Activated naive CD8-positive, alpha-beta T cell treated with anti-CD3 and anti-CD28 coated beads for 36 hours (primary cell): ENCODE results near the gene SCFD2. TPM values are rescaled to one million over a fixed set of nuclear protein-coding genes. Genes with fewer than 3 reads are reported as not detected.
"Not testable (repeated sequence)": the region's sequence is repeated elsewhere in the genome, so short reads cannot be mapped to it uniquely, and the experiment has no call there.

ENCODE experiments used
- DNase-seq: peaks from one replicate; pipeline ENCODE4 v3.0.0; 2021
- H3K27ac Mint-ChIP-seq: one replicate; pipeline ENCODE4 v1.8.0; 2022; ENCODE audit warnings: mild to moderate bottlenecking, moderate library complexity, mixed read lengths
- H3K27me3 Mint-ChIP-seq: one replicate; pipeline ENCODE4 v1.8.0; 2022; ENCODE audit warnings: mild to moderate bottlenecking, mixed read lengths
- H3K36me3 Mint-ChIP-seq: one replicate; pipeline ENCODE4 v1.8.0; 2021; ENCODE audit warnings: mild to moderate bottlenecking, mixed read lengths
- H3K4me1 Mint-ChIP-seq: one replicate; pipeline ENCODE4 v1.8.0; 2021; ENCODE audit warnings: mixed read lengths
- H3K4me3 Mint-ChIP-seq: one replicate; pipeline ENCODE4 v1.8.0; 2022; ENCODE audit warnings: mild to moderate bottlenecking, moderate library complexity, mixed read lengths
- H3K9me3 Mint-ChIP-seq: one replicate; pipeline ENCODE4 v1.8.0; 2022; ENCODE audit warnings: mixed read lengths
- total RNA-seq, 2 experiments: library from RNA; stranded (reverse); gene quantifications; one replicate each; pipeline ENCODE4 v1.2.3, GENCODE V29; 2021

SCFD2 gene
- total RNA-seq, 2 experiments from 2014 or later = 21.9 to 23.7 TPM

GRCh38 chr4:53067125-53067802 lies 298.6 kb downstream of the SCFD2 start:
- Mint-ChIP-seq H3K4me3 (no peak overlapping the region), H3K36me3 (peaks cover 24% of the 10 kb centered on the region), H3K9me3 (peaks cover 14% of the 10 kb centered on the region), H3K4me1 (peaks cover 1% of the 10 kb centered on the region), H3K27me3 (no peaks in the 10 kb centered on the region), H3K27ac (no peak overlapping the region)
- DNase-seq = no peak

DNA sequence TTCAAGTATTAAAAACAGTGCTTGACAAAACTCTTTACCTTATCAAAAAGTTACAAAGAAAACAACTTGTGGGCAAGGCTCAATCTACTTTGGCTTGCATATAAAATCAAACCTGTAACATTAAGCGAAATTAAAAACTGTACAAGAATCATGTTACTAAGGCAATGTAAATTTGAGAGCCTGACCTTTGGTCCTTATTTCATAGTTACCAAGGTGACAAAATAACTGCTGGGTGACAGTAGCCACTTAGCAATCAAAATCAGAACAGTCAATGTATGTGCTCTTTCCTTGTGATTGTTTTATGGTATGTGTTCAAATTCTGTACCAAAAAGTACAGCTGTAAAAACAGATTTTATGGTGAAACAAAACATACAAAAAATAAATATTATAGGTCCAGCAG lies 299.7 kb downstream of the SCFD2 start:
- H3K4me1 Mint-ChIP-seq = peaks cover 1% of the 10 kb centered on the region
- no peak for DNase-seq
- H3K9me3 Mint-ChIP-seq = peaks cover 14% of the 10 kb centered on the region
- no peaks in the 10 kb centered on the region for H3K27me3 Mint-ChIP-seq
- H3K36me3 Mint-ChIP-seq = peaks cover 24% of the 10 kb centered on the region
- H3K27ac Mint-ChIP-seq = no peak overlapping the region
- no peak overlapping the region for H3K4me3 Mint-ChIP-seq

DNA sequence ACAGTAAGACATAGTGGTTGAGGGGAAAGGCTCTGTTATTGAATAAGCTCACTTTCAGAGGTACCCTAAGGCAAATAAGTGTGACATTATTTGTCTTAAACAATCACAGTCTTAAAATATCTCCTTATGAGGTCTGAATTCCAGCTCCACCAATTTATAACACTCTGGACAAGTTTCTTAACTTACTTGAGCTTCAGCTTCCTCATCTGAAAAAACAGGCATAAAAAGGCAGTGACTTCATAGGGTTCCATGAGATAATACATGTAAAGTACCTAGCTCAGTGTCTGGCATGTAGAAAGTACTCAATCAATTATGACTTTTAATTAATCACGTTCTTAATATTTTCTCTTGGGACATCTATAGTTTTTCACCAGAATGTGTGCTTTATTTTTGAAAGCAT lies 301.3 kb downstream of the SCFD2 start:
- H3K36me3 Mint-ChIP-seq = peaks cover 20% of the 10 kb centered on the region
- peaks cover 1% of the 10 kb centered on the region for H3K4me1 Mint-ChIP-seq
- H3K27ac Mint-ChIP-seq = no peak overlapping the region
- no peaks in the 10 kb centered on the region for H3K27me3 Mint-ChIP-seq
- no peak overlapping the region for H3K4me3 Mint-ChIP-seq
- DNase-seq = no peak
- H3K9me3 Mint-ChIP-seq = peaks cover 11% of the 10 kb centered on the region

- H3K27ac Mint-ChIP-seq = no peak overlapping the region
- no peaks in the 10 kb centered on the region for H3K27me3 Mint-ChIP-seq
- no peak for DNase-seq
- no peak overlapping the region for H3K4me3 Mint-ChIP-seq
- peaks cover 4% of the 10 kb centered on the region for H3K4me1 Mint-ChIP-seq
- peaks cover 9% of the 10 kb centered on the region for H3K9me3 Mint-ChIP-seq
- H3K36me3 Mint-ChIP-seq = peaks cover 8% of the 10 kb centered on the region
Measured at GRCh38 chr4:53061091-53061850, 304.6 kb downstream of the SCFD2 start.

DNA sequence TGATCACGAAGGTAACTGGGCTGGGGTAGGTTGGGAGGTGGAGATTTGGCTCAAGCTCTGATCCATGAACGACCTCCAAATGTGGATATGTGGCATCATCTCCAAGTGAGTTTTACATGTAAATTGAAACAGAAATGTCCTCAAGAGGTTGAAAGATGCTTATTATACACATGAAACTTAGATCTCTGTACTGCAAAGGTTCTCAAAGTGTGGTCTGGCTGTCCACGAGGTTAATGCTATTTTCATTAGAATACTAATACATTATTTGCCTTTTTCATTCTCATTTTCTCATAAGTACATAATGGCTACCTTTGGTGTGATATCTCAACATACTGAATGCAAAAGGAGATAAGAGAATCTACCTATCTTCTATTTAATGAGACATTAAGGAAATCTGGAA lies 305.6 kb downstream of the SCFD2 start:
- peaks cover 8% of the 10 kb centered on the region for H3K36me3 Mint-ChIP-seq
- H3K9me3 Mint-ChIP-seq = peaks cover 9% of the 10 kb centered on the region
- H3K27ac Mint-ChIP-seq = no peak overlapping the region

DNA sequence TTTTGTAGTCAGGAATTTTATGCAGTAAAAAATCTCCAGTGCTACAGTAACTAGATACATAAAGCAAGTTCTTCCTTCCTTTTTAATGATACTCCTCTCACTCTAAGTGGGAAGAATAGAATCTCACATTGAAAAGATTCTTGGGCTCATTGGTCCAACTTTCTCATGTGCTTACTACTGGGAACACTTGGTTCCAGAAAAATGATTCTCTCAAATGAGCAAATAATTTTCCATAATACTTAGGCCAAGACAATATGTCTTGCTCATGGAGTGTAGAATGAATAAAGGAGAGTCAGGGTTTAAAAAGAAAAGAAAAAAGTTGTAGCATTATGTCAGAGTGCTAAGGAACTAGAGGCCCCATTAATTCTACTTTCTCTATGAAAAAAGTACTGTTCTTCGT lies 306.0 kb downstream of the SCFD2 start:
- peaks cover 4% of the 10 kb centered on the region for H3K4me1 Mint-ChIP-seq
- peaks cover 9% of the 10 kb centered on the region for H3K9me3 Mint-ChIP-seq
- H3K27me3 Mint-ChIP-seq = no peaks in the 10 kb centered on the region
- H3K4me3 Mint-ChIP-seq = no peak overlapping the region
- peaks cover 8% of the 10 kb centered on the region for H3K36me3 Mint-ChIP-seq
- H3K27ac Mint-ChIP-seq = no peak overlapping the region
- no peak for DNase-seq

More for the DNA sequence above, 305.6 kb downstream of the SCFD2 start:
- no peak for DNase-seq
- no peaks in the 10 kb centered on the region for H3K27me3 Mint-ChIP-seq
- H3K4me3 Mint-ChIP-seq = no peak overlapping the region
- H3K4me1 Mint-ChIP-seq = peaks cover 4% of the 10 kb centered on the region

DNA sequence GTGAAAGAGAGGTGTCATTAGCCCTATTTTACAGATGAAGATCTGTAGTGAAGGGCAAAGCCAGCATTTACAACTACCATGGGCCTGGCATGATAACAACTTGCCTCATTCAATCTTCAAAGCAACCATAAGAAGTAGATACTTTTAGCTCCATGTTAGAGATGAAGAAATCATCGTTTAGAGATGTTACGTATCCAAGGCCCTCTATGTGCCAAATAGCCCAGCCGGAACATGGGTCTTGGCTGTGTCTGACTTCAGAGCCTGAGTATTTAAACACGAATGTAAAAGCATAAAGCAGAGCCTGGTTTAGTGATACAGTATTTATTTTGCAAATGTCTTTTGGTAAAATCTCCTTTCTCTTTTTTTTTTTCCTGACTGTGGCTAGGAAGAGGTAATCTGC lies 306.6 kb downstream of the SCFD2 start:
- H3K4me3 Mint-ChIP-seq = no peak overlapping the region
- peaks cover 10% of the 10 kb centered on the region for H3K36me3 Mint-ChIP-seq
- no peaks in the 10 kb centered on the region for H3K27me3 Mint-ChIP-seq
- peaks cover 9% of the 10 kb centered on the region for H3K9me3 Mint-ChIP-seq
- no peak for DNase-seq
- H3K4me1 Mint-ChIP-seq = peaks cover 3% of the 10 kb centered on the region
- no peak overlapping the region for H3K27ac Mint-ChIP-seq

DNA sequence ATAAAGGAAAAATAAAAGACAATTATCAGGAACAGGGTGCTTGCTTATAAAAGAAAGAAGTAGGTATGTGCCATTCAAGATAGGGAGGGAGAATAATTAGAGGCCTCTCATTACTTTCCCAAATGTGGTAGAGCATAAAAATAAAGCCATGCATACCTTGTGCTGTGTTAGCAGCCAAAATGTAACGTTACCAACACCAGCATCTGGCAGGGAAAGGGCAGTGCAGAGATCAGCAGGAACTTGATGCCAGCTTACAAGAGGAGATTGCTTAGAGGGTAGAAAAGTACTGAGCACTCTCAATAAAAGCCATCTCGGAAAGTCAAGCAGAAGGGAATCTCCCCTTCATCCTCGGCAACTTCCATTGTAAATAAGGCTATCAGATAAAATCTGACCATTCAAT lies 308.2 kb downstream of the SCFD2 start:
- Mint-ChIP-seq H3K36me3 (peaks cover 13% of the 10 kb centered on the region), H3K9me3 (peaks cover 9% of the 10 kb centered on the region), H3K4me3 (no peak overlapping the region), H3K27ac (no peak overlapping the region), H3K4me1 (peaks cover 3% of the 10 kb centered on the region), H3K27me3 (no peaks in the 10 kb centered on the region)
- DNase-seq = no peak

GRCh38 chr4:53057108-53057507 lies 308.8 kb downstream of the SCFD2 start:
- H3K27ac Mint-ChIP-seq, H3K4me1 Mint-ChIP-seq: not testable (repeated sequence)
- peaks cover 14% of the 10 kb centered on the region for H3K36me3 Mint-ChIP-seq

GRCh38 chr4:53055716-53056403 lies 310.0 kb downstream of the SCFD2 start:
- Mint-ChIP-seq H3K27ac (no peak overlapping the region), H3K36me3 (peaks cover 15% of the 10 kb centered on the region), H3K4me1 (peaks cover 3% of the 10 kb centered on the region), H3K27me3 (no peaks in the 10 kb centered on the region), H3K4me3 (no peak overlapping the region), H3K9me3 (peaks cover 9% of the 10 kb centered on the region)
- no peak for DNase-seq

More at GRCh38 chr4:53057108-53057507, 308.8 kb downstream of the SCFD2 start:
- not testable (repeated sequence) for H3K4me3 Mint-ChIP-seq, H3K9me3 Mint-ChIP-seq, H3K27me3 Mint-ChIP-seq, DNase-seq

GRCh38 chr4:53055274-53055673 lies 310.6 kb downstream of the SCFD2 start:
- peak overlapping the region; percentile 22 for H3K27ac Mint-ChIP-seq
- no peaks in the 10 kb centered on the region for H3K27me3 Mint-ChIP-seq
- no peak for DNase-seq
- H3K4me1 Mint-ChIP-seq = peaks cover 3% of the 10 kb centered on the region
- peaks cover 16% of the 10 kb centered on the region for H3K36me3 Mint-ChIP-seq
- H3K4me3 Mint-ChIP-seq = no peak overlapping the region
- peaks cover 9% of the 10 kb centered on the region for H3K9me3 Mint-ChIP-seq

- H3K4me1 Mint-ChIP-seq = no peaks in the 10 kb centered on the region
Measured at GRCh38 chr4:53050361-53050774, 315.5 kb downstream of the SCFD2 start.

DNA sequence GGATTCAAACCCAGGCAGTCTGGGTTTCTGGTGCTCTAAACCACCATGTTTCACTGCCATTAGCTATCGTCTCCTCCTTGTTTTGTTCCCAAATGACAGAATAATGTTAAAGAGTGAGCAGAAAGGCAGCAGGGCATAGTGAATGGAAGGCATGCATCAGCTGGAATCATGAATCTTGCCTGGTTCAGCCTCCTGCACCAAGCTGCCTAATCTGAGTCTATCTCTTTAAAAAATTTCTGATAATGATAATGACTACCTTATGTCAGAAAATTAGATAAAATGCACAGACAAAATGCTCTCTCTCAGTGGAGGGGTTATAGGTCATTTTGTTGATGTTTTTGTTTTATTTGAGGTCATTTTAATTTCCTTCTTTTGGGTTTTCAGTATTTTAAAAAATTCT lies 316.3 kb downstream of the SCFD2 start:
- H3K4me1 Mint-ChIP-seq = no peaks in the 10 kb centered on the region
- H3K36me3 Mint-ChIP-seq = peaks cover 13% of the 10 kb centered on the region
- H3K4me3 Mint-ChIP-seq = no peak overlapping the region
- no peak overlapping the region for H3K27ac Mint-ChIP-seq
- H3K27me3 Mint-ChIP-seq = no peaks in the 10 kb centered on the region
- H3K9me3 Mint-ChIP-seq = no peaks in the 10 kb centered on the region
- DNase-seq = no peak

More at GRCh38 chr4:53050361-53050774, 315.5 kb downstream of the SCFD2 start:
- DNase-seq = no peak
- peaks cover 13% of the 10 kb centered on the region for H3K36me3 Mint-ChIP-seq
- no peak overlapping the region for H3K4me3 Mint-ChIP-seq
- H3K27me3 Mint-ChIP-seq = no peaks in the 10 kb centered on the region
- H3K9me3 Mint-ChIP-seq = no peaks in the 10 kb centered on the region
- no peak overlapping the region for H3K27ac Mint-ChIP-seq

DNA sequence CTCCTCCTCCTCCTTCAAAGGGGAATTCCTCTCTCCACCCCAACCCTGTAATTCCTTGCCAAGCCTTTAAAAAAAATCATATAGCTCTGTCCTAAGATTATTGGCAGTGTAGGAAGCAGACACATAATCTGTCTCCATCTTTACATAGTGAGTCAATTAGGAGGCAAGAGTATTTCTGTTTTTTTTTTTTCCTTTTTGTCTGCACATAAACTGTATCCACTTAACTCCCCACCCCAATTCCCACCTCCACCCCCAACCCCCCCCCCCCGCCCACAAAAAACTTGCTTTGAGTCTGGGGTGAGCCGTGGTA lies 321.3 kb downstream of the SCFD2 start:
- DNase-seq = no peak
- no peak overlapping the region for H3K27ac Mint-ChIP-seq
- H3K36me3 Mint-ChIP-seq = peaks cover 9% of the 10 kb centered on the region
- H3K4me1 Mint-ChIP-seq = no peaks in the 10 kb centered on the region
- no peaks in the 10 kb centered on the region for H3K9me3 Mint-ChIP-seq
- H3K27me3 Mint-ChIP-seq = no peaks in the 10 kb centered on the region
- no peak overlapping the region for H3K4me3 Mint-ChIP-seq

DNA sequence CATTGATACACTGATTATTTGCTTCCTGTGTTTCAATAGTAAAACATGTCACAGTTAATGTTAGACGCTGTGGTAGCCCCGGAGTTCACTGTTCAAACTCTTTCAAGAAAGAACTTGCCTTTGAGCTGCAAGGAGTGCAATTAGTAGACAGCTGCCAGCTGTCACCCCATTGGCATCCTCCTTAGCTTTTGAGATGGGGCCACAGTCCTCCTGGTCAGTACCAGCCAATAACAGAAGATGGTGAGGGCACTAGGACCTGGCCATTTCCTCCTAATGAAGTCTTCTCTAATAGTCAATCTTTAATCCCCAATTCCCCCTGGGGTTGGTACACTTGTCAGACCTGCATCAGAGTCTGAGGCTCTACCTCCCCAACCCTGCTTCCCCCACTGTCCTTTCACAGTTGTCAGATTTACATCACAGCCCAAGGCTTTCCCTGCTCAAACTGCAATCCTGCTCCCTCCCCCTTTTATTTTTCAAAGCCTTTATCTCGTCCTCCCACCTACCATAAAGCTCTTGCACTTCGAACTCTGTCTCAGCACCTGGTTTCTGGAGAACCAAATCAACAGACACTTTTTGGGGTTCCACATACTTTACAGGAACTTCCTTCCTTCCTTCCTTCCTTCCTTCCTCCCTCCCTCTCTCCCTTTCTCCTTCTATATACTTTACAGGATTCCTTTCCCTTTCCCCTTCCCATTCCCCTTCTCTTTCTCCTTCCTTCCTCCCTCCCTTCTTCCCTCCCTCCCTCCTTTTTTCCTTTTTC lies 321.8 kb downstream of the SCFD2 start:
- Mint-ChIP-seq H3K9me3 (no peaks in the 10 kb centered on the region), H3K27me3 (no peaks in the 10 kb centered on the region), H3K27ac (no peak overlapping the region), H3K4me1 (peaks cover 3% of the 10 kb centered on the region), H3K36me3 (peaks cover 13% of the 10 kb centered on the region), H3K4me3 (no peak overlapping the region)
- DNase-seq = no peak
